Measurements from ENCODE around the gene RDX. TPM values are rescaled to one million over a fixed set of nuclear protein-coding genes. Genes with fewer than 3 reads are reported as not detected.

The RDX gene
- total and polyA plus RNA-seq, 2 experiments from 2014 or later, result 45.2 to 226 TPM

DNA sequence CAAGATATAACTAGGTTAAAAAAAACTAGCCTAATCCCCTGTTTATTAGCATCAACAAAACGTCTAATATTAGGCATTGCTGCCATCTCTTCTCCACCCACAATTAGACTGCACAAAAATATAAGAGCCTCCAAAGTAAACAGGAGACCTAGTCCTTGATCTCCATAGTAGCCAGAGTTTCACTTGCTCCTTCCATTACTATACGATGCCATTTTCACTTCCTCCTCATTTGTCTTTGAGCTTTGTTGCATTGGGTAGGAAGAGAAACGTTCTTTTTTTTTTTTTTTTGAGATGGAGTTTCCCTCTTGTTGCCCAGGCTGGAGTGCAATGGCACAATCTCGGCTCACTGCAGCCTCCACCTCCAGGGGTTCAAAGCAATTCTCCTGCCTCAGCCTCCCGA, 42.3 kb upstream of the RDX start:
- Mint-ChIP-seq H3K4me1 (peaks cover 18% of the 10 kb centered on the region; the same call in 2 of the 3 replicates), H3K36me3 (ENCODE audit: low read depth) (no peaks in the 10 kb centered on the region), H3K27me3 (ENCODE audit: insufficient read depth, low read depth, poor library complexity) (no peaks in the 10 kb centered on the region), H3K27ac (no peak overlapping the region), H3K4me3 (no peak overlapping the region), H3K9me3 (no peaks in the 10 kb centered on the region)
- H3K4me2 ChIP-seq, result no peak overlapping the region
- H3K4me1 ChIP-seq (ENCODE audit: insufficient read depth), result no peaks in the 10 kb centered on the region
- ATAC-seq (no peak), DNase-seq (ENCODE audit: low spot score) (no peak)
- no peak overlapping the region for H3K4me3 ChIP-seq
- H3K9me2 ChIP-seq (ENCODE audit: insufficient read depth), result no peaks in the 10 kb centered on the region
- TF ChIP-seq ZNF114 (CRISPR knock-in tag; IDR thresholded peaks at IDR 0.05) (no peak), POLR2AphosphoS5 (IDR thresholded peaks at IDR 0.05; ENCODE audit: low read depth) (no peak), EZH2phosphoT487 (IDR thresholded peaks at IDR 0.05; ENCODE audit: unreplicated experiment) (no peak), CREB1 (CRISPR knock-in tag; IDR thresholded peaks at IDR 0.05; ENCODE audit: low read depth) (no peak), CTCF (conservative IDR thresholded peaks at IDR 0.05; ENCODE audit: low read depth in 2 of 2) (no peak), NANOG (IDR thresholded peaks at IDR 0.05; ENCODE audit: borderline replicate concordance) (no peak), JUNB (IDR thresholded peaks at IDR 0.05; ENCODE audit: unreplicated experiment) (no peak), EZH2 (IDR thresholded peaks at IDR 0.05; ENCODE audit: low read depth, unreplicated experiment) (no peak)
- TF ChIP-seq, protein P1, sequence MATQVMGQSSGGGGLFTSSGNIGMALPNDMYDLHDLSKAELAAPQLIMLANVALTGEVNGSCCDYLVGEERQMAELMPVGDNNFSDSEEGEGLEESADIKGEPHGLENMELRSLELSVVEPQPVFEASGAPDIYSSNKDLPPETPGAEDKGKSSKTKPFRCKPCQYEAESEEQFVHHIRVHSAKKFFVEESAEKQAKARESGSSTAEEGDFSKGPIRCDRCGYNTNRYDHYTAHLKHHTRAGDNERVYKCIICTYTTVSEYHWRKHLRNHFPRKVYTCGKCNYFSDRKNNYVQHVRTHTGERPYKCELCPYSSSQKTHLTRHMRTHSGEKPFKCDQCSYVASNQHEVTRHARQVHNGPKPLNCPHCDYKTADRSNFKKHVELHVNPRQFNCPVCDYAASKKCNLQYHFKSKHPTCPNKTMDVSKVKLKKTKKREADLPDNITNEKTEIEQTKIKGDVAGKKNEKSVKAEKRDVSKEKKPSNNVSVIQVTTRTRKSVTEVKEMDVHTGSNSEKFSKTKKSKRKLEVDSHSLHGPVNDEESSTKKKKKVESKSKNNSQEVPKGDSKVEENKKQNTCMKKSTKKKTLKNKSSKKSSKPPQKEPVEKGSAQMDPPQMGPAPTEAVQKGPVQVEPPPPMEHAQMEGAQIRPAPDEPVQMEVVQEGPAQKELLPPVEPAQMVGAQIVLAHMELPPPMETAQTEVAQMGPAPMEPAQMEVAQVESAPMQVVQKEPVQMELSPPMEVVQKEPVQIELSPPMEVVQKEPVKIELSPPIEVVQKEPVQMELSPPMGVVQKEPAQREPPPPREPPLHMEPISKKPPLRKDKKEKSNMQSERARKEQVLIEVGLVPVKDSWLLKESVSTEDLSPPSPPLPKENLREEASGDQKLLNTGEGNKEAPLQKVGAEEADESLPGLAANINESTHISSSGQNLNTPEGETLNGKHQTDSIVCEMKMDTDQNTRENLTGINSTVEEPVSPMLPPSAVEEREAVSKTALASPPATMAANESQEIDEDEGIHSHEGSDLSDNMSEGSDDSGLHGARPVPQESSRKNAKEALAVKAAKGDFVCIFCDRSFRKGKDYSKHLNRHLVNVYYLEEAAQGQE (IDR thresholded peaks at IDR 0.05; ENCODE audit: unreplicated experiment), result no peak
- TF ChIP-seq, protein P2, sequence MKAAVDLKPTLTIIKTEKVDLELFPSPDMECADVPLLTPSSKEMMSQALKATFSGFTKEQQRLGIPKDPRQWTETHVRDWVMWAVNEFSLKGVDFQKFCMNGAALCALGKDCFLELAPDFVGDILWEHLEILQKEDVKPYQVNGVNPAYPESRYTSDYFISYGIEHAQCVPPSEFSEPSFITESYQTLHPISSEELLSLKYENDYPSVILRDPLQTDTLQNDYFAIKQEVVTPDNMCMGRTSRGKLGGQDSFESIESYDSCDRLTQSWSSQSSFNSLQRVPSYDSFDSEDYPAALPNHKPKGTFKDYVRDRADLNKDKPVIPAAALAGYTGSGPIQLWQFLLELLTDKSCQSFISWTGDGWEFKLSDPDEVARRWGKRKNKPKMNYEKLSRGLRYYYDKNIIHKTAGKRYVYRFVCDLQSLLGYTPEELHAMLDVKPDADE (IDR thresholded peaks at IDR 0.05), result no peak
- H2AFZ ChIP-seq, result no peak overlapping the region
- H3F3A ChIP-seq (replicated peaks; ENCODE audit: low read depth), result no peaks in the 10 kb centered on the region
- no peaks in the 10 kb centered on the region for H3K79me2 ChIP-seq (replicated peaks; ENCODE audit: insufficient read depth)
- H3K27ac ChIP-seq (ENCODE audit: low read depth), result no peak overlapping the region
- H3K36me3 ChIP-seq (ENCODE audit: insufficient read depth), result no peaks in the 10 kb centered on the region
- no peaks in the 10 kb centered on the region for H4K20me1 ChIP-seq (replicated peaks; ENCODE audit: insufficient read depth)
- no peaks in the 10 kb centered on the region for H3K27me3 ChIP-seq (ENCODE audit: insufficient read depth)

Measured in GM23338 (cell line).